Measurements from ENCODE around the gene TMEM38A. TPM values are rescaled to one million over a fixed set of nuclear protein-coding genes. Genes with fewer than 3 reads are reported as not detected.
"Not testable (repeated sequence)": the region's sequence is repeated elsewhere in the genome, so short reads cannot be mapped to it uniquely, and the experiment has no call there.

TMEM38A gene
- total RNA-seq, 1 donor from 2014 or later, result 0.96 TPM

GRCh38 chr19:16670291-16670690 is 9.4 kb downstream of the TMEM38A start:
- no peak overlapping the region for H3K4me3 Mint-ChIP-seq (ENCODE audit: low read depth)
- H3K4me1 Mint-ChIP-seq (ENCODE audit: low read depth), result no peaks in the 10 kb centered on the region
- H3K9me3 Mint-ChIP-seq, result no peaks in the 10 kb centered on the region
- intact Hi-C loops (cut with micrococcal nuclease), result no loop called here
- H3K36me3 Mint-ChIP-seq (ENCODE audit: low read depth), result no peaks in the 10 kb centered on the region
- no peak for DNase-seq (ENCODE audit: low spot score)
- H3K27ac Mint-ChIP-seq, result no peak overlapping the region
- no peaks in the 10 kb centered on the region for H3K27me3 Mint-ChIP-seq (ENCODE audit: low read depth)

- Mint-ChIP-seq H3K27me3 (ENCODE audit: low read depth) (no peaks in the 10 kb centered on the region), H3K4me3 (ENCODE audit: low read depth) (no peak overlapping the region), H3K36me3 (ENCODE audit: low read depth) (no peaks in the 10 kb centered on the region), H3K4me1 (ENCODE audit: low read depth) (no peaks in the 10 kb centered on the region), H3K27ac (no peak overlapping the region), H3K9me3 (no peaks in the 10 kb centered on the region)
- DNase-seq (ENCODE audit: low spot score), result no peak
- intact Hi-C loops (cut with micrococcal nuclease), result no loop called here
These were observed 10.8 kb downstream of the TMEM38A start for GRCh38 chr19:16671652-16672274.

GRCh38 chr19:16673231-16673630 is 12.3 kb downstream of the TMEM38A start:
- intact Hi-C loops (cut with micrococcal nuclease), result no loop called here
- H3K27me3 Mint-ChIP-seq (ENCODE audit: low read depth), result no peaks in the 10 kb centered on the region
- no peak overlapping the region for H3K4me3 Mint-ChIP-seq (ENCODE audit: low read depth)
- H3K4me1 Mint-ChIP-seq (ENCODE audit: low read depth), result no peaks in the 10 kb centered on the region
- no peaks in the 10 kb centered on the region for H3K9me3 Mint-ChIP-seq
- no peaks in the 10 kb centered on the region for H3K36me3 Mint-ChIP-seq (ENCODE audit: low read depth)
- no peak overlapping the region for H3K27ac Mint-ChIP-seq
- DNase-seq (ENCODE audit: low spot score), result no peak

GRCh38 chr19:16673839-16674238 is 12.9 kb downstream of the TMEM38A start:
- H3K4me3 Mint-ChIP-seq (ENCODE audit: low read depth); H3K9me3 Mint-ChIP-seq; DNase-seq (ENCODE audit: low spot score); intact Hi-C loops (cut with micrococcal nuclease); H3K36me3 Mint-ChIP-seq (ENCODE audit: low read depth); H3K27ac Mint-ChIP-seq; H3K27me3 Mint-ChIP-seq (ENCODE audit: low read depth); H3K4me1 Mint-ChIP-seq (ENCODE audit: low read depth): not testable (repeated sequence)

DNA sequence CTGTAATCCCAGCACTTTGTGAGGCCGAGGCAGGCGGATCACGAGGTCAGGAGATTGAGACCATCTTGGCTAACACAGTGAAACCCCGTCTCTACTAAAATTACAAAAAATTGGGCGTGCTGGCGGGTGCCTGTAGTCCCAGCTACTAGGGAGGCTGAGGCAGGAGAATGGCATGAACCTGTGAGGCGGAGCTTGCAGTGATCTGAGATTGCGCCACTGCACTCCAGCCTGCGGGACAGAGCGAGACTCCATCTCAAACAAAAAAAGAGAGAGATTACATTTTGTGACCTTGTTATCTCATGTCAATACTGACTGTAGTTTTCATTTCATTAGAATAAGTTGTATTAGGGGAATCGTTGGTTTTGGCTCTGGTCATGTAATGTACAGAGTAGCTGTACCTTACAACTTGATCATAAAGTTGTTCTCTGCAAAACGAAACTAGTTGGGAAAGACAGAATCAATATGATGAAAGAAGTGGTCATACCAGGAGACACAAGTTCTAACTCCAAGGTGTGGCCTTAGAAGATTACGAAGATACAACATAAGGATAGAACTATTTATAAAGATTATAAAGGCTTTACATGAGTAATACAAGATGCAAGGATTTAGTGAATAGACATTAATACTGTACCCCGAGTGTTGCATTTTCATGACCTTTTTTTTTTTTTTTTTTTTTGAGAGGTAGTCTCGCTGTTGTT is 15.3 kb downstream of the TMEM38A start:
- H3K36me3 Mint-ChIP-seq (ENCODE audit: low read depth), result no peaks in the 10 kb centered on the region
- DNase-seq (ENCODE audit: low spot score), result no peak
- H3K4me3 Mint-ChIP-seq (ENCODE audit: low read depth), result no peak overlapping the region
- H3K9me3 Mint-ChIP-seq, result peaks cover 3% of the 10 kb centered on the region
- no peaks in the 10 kb centered on the region for H3K27me3 Mint-ChIP-seq (ENCODE audit: low read depth)
- no peak overlapping the region for H3K27ac Mint-ChIP-seq
- intact Hi-C loops (cut with micrococcal nuclease), result no loop called here
- no peaks in the 10 kb centered on the region for H3K4me1 Mint-ChIP-seq (ENCODE audit: low read depth)

- Mint-ChIP-seq H3K4me1 (ENCODE audit: low read depth) (no peaks in the 10 kb centered on the region), H3K27ac (no peak overlapping the region), H3K36me3 (ENCODE audit: low read depth) (no peaks in the 10 kb centered on the region), H3K9me3 (peaks cover 8% of the 10 kb centered on the region), H3K27me3 (ENCODE audit: low read depth) (no peaks in the 10 kb centered on the region), H3K4me3 (ENCODE audit: low read depth) (no peak overlapping the region)
- DNase-seq (ENCODE audit: low spot score), result no peak
- intact Hi-C loops (cut with micrococcal nuclease), result no loop called here
These were observed 16.1 kb downstream of the TMEM38A start for GRCh38 chr19:16677055-16677454.

DNA sequence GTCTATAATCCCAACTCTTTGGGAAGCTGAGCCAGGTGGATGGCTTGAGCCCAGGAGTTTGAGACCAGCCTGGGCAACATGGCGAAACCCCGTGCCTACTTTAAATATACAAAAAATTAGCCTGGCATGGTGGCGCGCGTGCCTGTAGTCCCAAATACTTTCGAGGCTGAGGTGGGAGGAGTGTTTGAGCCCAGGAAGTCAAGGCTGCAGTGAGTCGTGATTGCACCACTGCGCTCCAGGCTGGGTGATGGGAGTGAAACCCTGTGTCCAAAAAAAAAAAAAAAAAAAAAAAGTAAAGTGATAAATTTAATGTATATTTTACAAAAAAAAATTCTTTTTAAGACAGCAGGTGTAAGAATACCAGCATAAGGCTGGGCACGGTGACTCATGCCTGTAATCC is 17.6 kb downstream of the TMEM38A start:
- no peaks in the 10 kb centered on the region for H3K36me3 Mint-ChIP-seq (ENCODE audit: low read depth)
- H3K27me3 Mint-ChIP-seq (ENCODE audit: low read depth), result no peaks in the 10 kb centered on the region
- intact Hi-C loops (cut with micrococcal nuclease), result no loop called here
- no peaks in the 10 kb centered on the region for H3K4me1 Mint-ChIP-seq (ENCODE audit: low read depth)
- no peak overlapping the region for H3K4me3 Mint-ChIP-seq (ENCODE audit: low read depth)
- H3K9me3 Mint-ChIP-seq, result peaks cover 8% of the 10 kb centered on the region
- no peak for DNase-seq (ENCODE audit: low spot score)
- H3K27ac Mint-ChIP-seq, result no peak overlapping the region

DNA sequence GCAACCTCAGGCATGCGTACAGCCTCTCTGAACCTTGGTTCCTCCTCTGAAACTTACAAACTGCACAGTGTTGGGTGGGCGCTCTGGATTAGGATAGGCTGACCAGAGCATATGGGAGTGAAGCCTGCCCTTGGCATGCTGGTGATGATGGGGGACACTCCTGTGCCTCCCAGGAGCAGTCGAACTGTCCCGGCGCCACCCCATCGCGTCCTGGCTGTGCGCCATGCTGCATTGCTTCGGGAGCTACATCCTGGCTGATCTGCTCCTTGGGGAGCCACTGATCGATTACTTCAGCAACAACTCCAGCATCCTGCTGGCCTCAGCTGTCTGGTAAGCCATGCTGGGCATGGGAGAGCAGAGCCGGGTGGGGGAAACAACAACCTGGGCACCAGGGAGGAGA is 18.9 kb downstream of the TMEM38A start:
- Mint-ChIP-seq H3K4me1 (ENCODE audit: low read depth) (no peaks in the 10 kb centered on the region), H3K36me3 (ENCODE audit: low read depth) (no peaks in the 10 kb centered on the region), H3K27ac (no peak overlapping the region), H3K27me3 (ENCODE audit: low read depth) (no peaks in the 10 kb centered on the region), H3K4me3 (ENCODE audit: low read depth) (no peak overlapping the region), H3K9me3 (peaks cover 8% of the 10 kb centered on the region)
- DNase-seq (ENCODE audit: low spot score), result no peak
- intact Hi-C loops (cut with micrococcal nuclease), result no loop called here

DNA sequence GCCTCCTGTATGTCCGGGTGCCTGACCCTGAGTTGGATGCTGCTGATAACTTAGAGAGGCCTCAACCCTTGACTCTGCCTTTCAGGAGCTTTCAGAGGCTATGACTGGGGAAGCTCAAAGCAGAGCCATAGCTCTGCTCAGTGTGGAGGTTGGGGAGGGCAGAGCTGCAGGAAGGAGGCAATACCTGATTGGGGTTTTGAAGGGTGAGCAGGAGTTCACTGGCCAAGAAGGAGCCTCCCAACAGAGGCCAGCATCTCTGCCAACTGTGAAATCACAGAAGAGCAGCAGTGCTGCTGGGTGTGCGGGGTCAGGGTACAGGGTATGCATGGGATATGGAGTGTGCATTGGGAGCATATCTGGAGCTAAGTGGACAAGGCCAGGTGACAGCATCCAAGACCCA is 21.6 kb downstream of the TMEM38A start:
- no peaks in the 10 kb centered on the region for H3K27me3 Mint-ChIP-seq (ENCODE audit: low read depth)
- H3K36me3 Mint-ChIP-seq (ENCODE audit: low read depth), result no peaks in the 10 kb centered on the region
- peaks cover 8% of the 10 kb centered on the region for H3K9me3 Mint-ChIP-seq
- intact Hi-C loops (cut with micrococcal nuclease), result no loop called here
- DNase-seq (ENCODE audit: low spot score), result no peak
- H3K4me3 Mint-ChIP-seq (ENCODE audit: low read depth), result no peak overlapping the region
- no peak overlapping the region for H3K27ac Mint-ChIP-seq
- H3K4me1 Mint-ChIP-seq (ENCODE audit: low read depth), result no peaks in the 10 kb centered on the region

DNA sequence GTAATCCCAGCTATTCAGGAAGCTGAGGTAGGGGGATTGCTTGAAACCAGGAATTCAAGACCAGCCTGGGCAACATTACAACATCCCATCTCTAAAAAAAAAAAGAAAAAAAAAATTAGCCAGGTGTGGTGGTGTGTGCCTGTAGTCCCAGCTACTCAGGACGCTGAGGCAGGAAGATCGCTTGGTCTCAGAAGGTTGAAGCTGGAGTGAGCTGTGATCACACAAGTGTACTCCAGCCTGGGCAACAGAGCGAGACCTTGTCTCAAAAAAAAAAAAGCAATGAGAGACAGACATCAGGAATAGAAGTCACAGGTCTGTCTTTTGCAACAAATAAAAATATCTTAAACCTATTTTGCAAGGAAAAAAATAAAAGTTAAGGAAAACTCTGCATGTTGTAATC is 23.3 kb downstream of the TMEM38A start:
- no peaks in the 10 kb centered on the region for H3K4me1 Mint-ChIP-seq (ENCODE audit: low read depth)
- H3K36me3 Mint-ChIP-seq (ENCODE audit: low read depth), result no peaks in the 10 kb centered on the region
- no peak overlapping the region for H3K27ac Mint-ChIP-seq
- DNase-seq (ENCODE audit: low spot score), result no peak
- intact Hi-C loops (cut with micrococcal nuclease), result no loop called here
- H3K9me3 Mint-ChIP-seq, result peaks cover 8% of the 10 kb centered on the region
- H3K27me3 Mint-ChIP-seq (ENCODE audit: low read depth), result no peaks in the 10 kb centered on the region
- no peak overlapping the region for H3K4me3 Mint-ChIP-seq (ENCODE audit: low read depth)

DNA sequence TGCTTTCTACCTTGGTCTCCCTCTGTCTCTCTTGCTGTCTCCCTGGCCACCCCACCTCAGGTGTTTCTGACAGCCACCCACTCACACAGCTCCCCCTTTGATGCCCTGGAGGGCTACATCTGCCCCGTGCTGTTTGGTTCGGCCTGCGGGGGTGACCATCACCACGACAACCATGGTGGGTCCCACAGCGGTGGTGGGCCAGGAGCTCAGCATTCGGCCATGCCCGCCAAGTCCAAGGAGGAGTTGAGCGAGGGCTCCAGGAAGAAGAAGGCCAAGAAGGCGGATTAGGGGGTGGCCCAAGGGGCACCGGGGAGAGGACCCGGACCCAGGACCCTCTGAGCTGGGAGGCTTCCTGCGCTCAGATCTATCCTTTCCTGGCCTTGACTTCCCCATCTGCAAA is 27.1 kb downstream of the TMEM38A start:
- Mint-ChIP-seq H3K4me1 (ENCODE audit: low read depth) (no peaks in the 10 kb centered on the region), H3K27me3 (ENCODE audit: low read depth) (no peaks in the 10 kb centered on the region), H3K4me3 (ENCODE audit: low read depth) (no peak overlapping the region), H3K36me3 (ENCODE audit: low read depth) (no peaks in the 10 kb centered on the region), H3K27ac (no peak overlapping the region), H3K9me3 (no peaks in the 10 kb centered on the region)
- no peak for DNase-seq (ENCODE audit: low spot score)
- intact Hi-C loops (cut with micrococcal nuclease), result no loop called here

GRCh38 chr19:16698914-16699313 is 38.0 kb downstream of the TMEM38A start:
- Mint-ChIP-seq H3K27ac (no peak overlapping the region), H3K4me3 (ENCODE audit: low read depth) (no peak overlapping the region), H3K27me3 (ENCODE audit: low read depth) (no peaks in the 10 kb centered on the region), H3K4me1 (ENCODE audit: low read depth) (no peaks in the 10 kb centered on the region), H3K9me3 (no peaks in the 10 kb centered on the region), H3K36me3 (ENCODE audit: low read depth) (no peaks in the 10 kb centered on the region)
- DNase-seq (ENCODE audit: low spot score), result no peak
- intact Hi-C loops (cut with micrococcal nuclease), result no loop called here

GRCh38 chr19:16702123-16702522 is 41.2 kb downstream of the TMEM38A start:
- H3K27me3 Mint-ChIP-seq (ENCODE audit: low read depth), result no peaks in the 10 kb centered on the region
- H3K9me3 Mint-ChIP-seq, result no peaks in the 10 kb centered on the region
- no peak overlapping the region for H3K27ac Mint-ChIP-seq
- intact Hi-C loops (cut with micrococcal nuclease), result no loop called here
- no peak overlapping the region for H3K4me3 Mint-ChIP-seq (ENCODE audit: low read depth)
- H3K36me3 Mint-ChIP-seq (ENCODE audit: low read depth), result no peaks in the 10 kb centered on the region
- H3K4me1 Mint-ChIP-seq (ENCODE audit: low read depth), result no peaks in the 10 kb centered on the region
- no peak for DNase-seq (ENCODE audit: low spot score)

Data from activated T-helper 2 cell treated with anti-CD3 and anti-CD28 coated beads, Interferon-gamma antibody, Interleukin-2, Interleukin-4, amounts not matched to agents 10 μg/mL and 5 μg/mL and 100 μg/mL, durations not matched to agents 14 hours and 24 hours and 36 hours (primary cell).